ENCODE measurements around the gene MTMR4.

DNA sequence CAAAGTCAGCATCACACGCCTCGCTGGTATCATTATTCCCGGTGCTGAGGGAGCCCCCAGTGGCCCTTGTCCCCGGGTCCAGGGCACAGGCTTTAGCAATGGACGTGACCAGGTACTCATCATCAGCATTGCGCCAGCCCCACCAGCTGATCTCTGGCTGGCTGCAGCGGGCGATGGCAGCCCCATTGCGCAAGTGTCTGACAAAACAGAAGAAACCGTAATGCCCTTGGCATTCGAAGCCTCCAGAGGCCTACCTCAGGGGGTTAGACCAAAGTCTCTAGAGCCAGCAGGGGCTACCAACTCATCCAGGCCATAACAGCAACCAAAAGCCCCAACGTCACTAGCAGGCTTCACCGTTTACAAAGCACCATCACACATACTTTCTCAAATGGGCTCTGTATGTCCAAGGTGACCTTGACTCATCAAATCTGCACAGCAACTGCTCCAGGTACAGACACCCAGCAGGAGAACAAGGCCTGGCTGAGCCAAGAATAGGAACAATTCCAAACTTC, 7.3 kb downstream of the MTMR4 start:
- TF ChIP-seq, protein P1, sequence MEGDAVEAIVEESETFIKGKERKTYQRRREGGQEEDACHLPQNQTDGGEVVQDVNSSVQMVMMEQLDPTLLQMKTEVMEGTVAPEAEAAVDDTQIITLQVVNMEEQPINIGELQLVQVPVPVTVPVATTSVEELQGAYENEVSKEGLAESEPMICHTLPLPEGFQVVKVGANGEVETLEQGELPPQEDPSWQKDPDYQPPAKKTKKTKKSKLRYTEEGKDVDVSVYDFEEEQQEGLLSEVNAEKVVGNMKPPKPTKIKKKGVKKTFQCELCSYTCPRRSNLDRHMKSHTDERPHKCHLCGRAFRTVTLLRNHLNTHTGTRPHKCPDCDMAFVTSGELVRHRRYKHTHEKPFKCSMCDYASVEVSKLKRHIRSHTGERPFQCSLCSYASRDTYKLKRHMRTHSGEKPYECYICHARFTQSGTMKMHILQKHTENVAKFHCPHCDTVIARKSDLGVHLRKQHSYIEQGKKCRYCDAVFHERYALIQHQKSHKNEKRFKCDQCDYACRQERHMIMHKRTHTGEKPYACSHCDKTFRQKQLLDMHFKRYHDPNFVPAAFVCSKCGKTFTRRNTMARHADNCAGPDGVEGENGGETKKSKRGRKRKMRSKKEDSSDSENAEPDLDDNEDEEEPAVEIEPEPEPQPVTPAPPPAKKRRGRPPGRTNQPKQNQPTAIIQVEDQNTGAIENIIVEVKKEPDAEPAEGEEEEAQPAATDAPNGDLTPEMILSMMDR (IDR thresholded peaks at IDR 0.05) = no peak
- TF ChIP-seq POLR2A (IDR thresholded peaks at IDR 0.05) (no peak), POLR2AphosphoS5 (IDR thresholded peaks at IDR 0.05) (no peak)

Measured in breast epithelium (tissue), 3 donors.